GM12865 (cell line): Measurements from ENCODE around the gene PCBP3.

Source experiments
- DNase-seq: peaks from one replicate; pipeline ENCODE4 v3.0.0; 2010; ENCODE audit warnings: low read depth
- H3K4me3 ChIP-seq: 2 replicates; pipeline ENCODE4 v1.5.1; 2011; ENCODE audit warnings: mild to moderate bottlenecking, low read depth, low read length, control low read depth
- TF ChIP-seq, protein P1 (sequence below): IDR thresholded peaks from 2 replicates; pipeline ENCODE4 v1.5.1; 2011; ENCODE audit warnings: low read length, control low read depth, low read depth, inconsistent platforms; ENCODE audit not compliant: insufficient read depth; ENCODE audit errors: missing control alignments

The PCBP3 gene

DNA sequence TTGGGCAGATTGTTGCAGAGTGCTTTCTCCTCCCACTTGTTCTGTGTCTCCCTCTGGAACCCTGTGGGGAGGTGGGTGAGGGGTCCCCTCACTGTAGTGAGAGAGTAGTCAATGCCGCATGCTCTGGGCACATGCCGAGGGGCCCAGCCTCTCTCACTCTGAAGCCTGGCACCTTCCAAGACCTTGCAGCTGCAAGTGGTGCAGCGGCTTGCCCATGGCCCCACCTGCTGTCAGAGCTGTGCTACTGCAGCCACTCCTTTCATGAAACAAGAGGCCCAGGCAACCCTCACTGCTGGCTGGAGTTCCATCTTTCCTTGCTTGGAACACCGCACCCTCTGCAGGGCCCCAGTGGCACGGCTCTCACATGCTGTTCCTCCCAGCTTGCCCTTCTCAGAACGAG lies 279.6 kb downstream of the PCBP3 start:
- no peak for DNase-seq
- TF ChIP-seq, protein P1, sequence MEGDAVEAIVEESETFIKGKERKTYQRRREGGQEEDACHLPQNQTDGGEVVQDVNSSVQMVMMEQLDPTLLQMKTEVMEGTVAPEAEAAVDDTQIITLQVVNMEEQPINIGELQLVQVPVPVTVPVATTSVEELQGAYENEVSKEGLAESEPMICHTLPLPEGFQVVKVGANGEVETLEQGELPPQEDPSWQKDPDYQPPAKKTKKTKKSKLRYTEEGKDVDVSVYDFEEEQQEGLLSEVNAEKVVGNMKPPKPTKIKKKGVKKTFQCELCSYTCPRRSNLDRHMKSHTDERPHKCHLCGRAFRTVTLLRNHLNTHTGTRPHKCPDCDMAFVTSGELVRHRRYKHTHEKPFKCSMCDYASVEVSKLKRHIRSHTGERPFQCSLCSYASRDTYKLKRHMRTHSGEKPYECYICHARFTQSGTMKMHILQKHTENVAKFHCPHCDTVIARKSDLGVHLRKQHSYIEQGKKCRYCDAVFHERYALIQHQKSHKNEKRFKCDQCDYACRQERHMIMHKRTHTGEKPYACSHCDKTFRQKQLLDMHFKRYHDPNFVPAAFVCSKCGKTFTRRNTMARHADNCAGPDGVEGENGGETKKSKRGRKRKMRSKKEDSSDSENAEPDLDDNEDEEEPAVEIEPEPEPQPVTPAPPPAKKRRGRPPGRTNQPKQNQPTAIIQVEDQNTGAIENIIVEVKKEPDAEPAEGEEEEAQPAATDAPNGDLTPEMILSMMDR: peak; percentile 31
- no peak overlapping the region for H3K4me3 ChIP-seq

DNA sequence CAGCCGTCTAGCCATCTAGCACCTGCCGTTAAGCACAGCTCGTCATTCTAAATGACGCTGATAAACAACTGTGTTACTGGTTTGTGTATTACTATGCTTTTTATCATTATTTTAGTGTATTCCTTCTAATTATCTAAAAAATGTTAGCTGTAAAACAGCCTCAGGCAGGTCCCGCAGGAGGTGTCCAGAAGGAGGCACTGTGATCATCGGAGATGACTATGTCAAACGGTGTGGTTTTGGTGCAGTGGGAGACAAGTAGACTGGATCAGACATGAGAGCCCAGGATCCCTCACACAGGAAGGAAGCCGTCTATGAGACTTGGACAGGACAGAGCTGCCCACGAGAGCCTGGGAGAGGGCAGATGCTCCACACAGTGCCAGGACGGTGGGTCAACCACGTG lies 282.8 kb downstream of the PCBP3 start:
- TF ChIP-seq, protein P1: no peak
- no peak overlapping the region for H3K4me3 ChIP-seq
- no peak for DNase-seq

DNA sequence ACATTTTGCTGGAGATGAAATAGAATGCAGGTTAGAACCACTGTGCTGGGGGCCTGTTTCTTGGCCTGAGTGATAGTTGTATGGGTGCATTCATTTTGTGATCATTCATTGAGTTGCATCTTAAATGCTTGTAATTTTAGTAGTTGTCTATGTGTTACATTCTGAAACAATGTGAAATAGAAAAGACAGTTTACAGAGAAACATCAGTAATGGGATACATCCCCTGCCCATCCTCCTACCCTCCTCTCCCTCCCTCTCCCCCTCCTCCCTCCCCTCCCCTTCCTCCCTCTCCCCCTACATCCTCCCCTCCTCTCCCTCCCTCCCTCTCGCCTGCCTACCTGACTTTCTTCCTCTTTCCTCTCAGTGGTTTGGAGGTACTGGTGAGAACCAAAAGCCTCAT lies 283.5 kb downstream of the PCBP3 start:
- TF ChIP-seq, protein P1: no peak
- no peak overlapping the region for H3K4me3 ChIP-seq
- no peak for DNase-seq

DNA sequence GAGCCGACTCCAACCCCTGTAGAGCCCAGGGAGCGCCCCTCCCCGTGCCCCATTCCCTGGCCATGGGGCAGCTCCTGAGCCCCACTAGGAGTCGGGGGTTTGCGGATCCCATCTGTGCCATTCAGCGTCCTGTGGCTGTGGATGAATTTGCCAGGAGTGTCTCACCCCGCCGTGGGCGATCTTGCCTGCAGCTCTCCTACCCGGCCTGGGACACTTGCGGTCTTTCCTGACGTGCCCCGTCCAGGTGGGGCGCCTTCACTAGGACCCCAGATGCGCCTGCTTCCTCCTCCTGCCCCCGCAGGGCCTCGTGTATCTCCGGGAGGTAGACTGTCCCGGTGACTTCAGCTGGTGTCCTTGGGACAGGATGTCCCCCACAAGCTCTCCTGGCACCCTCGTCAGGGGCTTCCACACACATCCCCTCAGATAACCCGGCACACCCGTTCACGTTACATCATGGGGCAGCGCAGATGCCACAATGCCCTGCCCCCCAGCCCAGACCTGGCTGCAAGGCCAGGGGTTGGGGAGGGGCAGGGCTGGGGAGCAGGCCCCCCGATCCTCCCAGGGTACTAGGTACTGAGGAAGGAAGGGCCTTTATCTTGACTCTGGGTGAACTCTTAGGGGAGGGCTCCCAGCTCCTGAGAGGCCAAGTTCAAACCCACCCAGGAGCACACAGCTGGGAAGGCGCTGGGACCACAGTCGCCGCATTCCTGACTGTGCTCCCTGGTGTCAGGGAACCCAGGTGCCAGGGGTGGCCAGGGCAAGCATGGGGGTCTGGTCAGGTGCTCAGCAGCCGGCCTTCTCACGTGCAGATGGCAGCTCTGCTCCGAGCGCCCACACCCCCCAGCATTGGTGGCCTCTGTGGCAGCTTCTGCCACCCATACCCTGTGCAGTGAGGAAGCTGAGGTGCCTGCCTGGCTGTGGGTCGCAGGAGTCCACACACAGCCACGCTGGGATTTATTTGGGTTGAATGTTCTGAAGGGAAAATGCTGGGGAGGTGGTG lies 284.6 kb downstream of the PCBP3 start:
- no peak for DNase-seq
- H3K4me3 ChIP-seq: no peak overlapping the region
- TF ChIP-seq, protein P1: no peak

DNA sequence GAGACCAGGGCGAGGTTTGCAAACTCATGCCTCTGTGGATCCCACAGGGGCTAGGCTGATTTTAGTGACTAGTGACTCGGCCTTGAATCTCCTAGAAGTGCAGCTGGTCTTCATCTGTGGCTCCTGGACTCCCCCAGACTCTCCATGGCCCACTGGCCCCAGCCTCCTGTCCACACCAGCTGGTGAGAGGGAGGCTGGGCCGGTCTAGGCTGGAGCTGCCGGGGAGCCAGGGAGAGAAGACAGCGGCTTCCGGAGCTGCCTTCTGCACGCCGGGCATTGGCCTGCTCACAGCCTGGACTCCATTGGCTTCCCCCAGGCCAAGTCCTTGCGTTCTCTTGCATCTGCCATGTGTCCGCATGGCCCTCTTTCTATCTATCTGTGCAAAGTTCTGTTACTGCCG lies 285.9 kb downstream of the PCBP3 start:
- H3K4me3 ChIP-seq: no peak overlapping the region
- DNase-seq: no peak
- TF ChIP-seq, protein P1: no peak

DNA sequence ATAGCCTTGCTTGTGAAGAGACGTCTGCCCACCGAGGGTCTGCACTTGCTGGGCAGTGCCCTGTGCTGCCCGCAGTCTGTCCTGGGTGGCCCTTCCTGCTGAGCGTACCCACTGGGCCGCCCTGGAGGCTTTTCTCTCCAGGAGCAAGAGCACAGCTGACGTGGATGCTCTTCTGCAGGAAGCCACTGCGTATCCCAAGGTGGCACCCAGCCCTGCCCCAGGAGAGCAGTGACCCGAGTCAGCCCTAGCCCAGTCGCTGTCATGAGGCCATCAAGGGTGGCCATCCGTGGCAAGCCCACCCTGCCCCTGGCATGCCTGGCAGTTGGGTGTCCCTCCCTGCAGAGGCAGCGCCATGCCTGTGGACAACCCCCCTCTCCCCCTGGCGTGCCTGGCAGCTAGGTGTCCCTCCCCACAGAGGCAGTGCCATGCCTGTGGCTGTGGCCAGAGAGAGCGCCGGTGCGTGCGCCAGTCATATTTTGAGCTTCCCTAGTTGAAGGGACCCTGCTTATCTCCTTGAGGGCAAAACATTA lies 286.8 kb downstream of the PCBP3 start:
- no peak for DNase-seq
- TF ChIP-seq, protein P1: no peak
- no peak overlapping the region for H3K4me3 ChIP-seq

DNA sequence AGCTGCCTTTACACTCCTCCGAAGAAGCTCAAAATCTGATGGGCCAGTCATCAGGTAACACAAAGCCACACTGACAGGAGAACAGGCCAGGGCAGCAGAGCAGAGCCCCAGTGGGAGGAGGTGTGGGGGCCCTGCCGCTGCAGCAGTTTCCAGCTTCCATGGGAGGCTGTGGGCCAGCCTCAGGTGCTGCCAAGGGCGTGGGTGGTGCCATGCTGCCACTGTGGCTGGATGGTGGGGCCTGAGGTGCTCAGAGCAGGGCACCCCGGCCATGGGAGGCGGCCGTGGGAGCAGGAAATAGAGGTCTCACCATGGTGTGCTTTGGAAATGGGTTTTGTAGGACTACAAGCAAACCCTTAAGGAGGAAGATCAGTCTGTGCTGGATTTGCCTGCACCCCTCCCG lies 287.3 kb downstream of the PCBP3 start:
- TF ChIP-seq, protein P1: no peak
- no peak overlapping the region for H3K4me3 ChIP-seq
- no peak for DNase-seq
